Midbrain (tissue), 1 donor: ENCODE results near the gene FIGNL1.

Experiments
- DNase-seq: peaks from one replicate; lab custom pipeline; 2025; lab: John Stamatoyannopoulos, UW

FIGNL1 gene

GRCh38 chr7:50428911-50429310 lies 21.2 kb downstream of the FIGNL1 start:
- no peak for DNase-seq

DNA sequence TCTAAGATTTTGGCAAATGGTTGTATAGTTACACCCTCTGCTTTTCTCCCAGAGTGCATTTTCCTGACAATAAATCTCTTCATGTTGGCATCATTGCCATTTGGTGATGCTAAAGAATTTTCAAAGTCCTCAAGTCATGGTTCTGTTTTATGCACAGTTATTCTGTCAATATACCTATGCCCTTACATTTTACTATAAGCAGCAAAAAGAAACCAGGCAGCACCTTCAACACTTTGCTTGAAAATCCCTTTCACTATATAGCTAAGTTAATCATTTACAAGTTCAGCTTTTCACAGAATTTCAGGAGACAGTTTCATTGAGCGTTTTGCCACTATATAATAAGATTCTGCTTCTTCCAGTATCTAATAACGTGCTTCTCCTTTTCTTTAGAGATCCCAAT lies 22.6 kb downstream of the FIGNL1 start:
- no peak for DNase-seq

DNA sequence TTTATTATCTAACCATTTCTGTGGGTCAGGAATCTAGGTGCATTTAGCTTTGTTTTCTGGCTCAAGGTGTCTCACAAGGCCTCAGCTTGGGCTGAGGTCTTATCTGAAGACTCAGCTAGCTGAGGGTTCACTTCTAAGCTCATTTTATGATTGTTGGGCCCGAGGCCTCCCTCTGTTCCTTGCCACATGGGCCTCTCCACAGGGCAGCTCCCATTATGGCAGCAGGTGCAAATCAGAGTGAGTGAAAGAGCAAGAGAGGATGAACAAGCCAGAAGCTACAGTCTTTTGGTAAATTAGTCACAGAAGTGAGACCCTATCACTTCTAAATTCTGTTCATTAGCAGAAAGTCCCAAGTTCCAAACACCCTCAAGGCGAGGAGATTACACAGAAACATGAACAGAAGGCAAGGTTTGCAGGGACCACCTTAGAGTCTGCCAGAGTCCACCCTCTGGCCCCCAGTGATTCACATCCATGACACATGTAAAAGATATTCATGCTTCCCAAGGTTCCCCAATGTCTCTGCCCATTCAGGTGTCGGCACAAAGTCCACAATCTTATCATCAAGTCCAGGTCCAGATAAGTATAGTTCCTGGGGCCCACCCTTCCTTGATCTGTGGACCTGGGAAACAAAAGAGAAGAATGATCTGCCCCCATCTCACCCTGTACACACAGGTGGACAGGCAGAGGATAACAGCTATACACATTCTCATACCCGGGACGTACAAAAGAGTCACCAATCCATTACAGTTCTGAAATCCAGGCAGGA lies 23.7 kb downstream of the FIGNL1 start:
- no peak for DNase-seq

- DNase-seq: no peak
Measured at GRCh38 chr7:50425318-50425717, 24.8 kb downstream of the FIGNL1 start.

DNA sequence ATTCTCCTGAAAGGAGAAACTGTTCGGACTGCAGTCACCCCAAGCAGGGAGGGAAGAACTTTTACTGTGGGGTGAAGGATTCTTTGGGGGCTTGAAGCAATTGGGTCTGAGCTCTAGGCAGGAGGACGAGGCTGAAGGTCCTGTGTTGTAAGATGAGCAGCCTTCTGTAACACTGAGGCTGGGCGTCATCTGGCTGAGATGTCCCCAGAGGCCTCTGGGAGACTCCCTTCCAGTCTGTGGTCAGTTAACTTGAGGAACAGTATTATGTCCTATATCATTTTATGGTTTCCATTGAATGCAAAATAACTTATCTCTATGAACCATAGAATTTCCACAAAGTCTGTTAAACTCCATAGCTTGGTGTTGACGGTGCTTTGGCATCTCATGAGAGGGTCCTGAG lies 26.3 kb downstream of the FIGNL1 start:
- no peak for DNase-seq

DNA sequence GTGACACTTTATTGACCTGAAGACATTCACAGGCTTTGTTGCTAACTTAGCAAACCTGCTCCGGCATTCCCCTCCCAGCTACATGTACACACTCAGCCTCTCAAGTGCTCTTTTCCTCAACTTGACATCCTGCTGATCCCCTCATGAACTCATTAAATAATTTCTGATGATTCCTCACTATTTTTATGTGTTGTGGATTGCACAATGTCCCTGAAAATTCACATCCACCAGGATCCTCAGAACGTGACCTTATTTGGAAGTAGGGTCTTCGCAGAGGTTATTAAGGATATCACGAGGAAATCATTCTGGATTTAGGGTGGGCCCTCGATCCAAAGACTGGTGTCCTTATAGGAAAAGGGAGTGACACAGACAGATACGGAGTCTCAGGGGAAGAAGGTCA lies 27.3 kb downstream of the FIGNL1 start:
- DNase-seq: no peak

DNA sequence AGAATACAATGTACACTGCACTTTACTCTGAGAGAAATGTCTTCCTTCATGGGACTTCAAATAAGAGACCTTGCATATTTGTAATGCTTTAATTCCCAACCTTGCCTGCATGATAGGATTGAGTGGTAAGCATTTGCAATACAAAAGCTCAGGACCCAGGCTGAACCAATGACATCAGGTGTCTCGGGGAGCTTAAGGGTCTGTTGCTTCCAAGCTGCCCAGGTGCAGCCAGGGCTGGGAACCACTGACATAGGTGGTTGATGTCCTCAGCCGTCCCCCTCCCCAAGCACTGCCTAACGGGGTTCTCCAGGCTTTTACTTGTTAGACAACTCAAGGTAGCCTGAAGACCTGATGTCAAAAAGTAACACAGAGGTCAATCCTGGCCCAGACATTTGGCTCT lies 29.1 kb downstream of the FIGNL1 start:
- DNase-seq: no peak

DNA sequence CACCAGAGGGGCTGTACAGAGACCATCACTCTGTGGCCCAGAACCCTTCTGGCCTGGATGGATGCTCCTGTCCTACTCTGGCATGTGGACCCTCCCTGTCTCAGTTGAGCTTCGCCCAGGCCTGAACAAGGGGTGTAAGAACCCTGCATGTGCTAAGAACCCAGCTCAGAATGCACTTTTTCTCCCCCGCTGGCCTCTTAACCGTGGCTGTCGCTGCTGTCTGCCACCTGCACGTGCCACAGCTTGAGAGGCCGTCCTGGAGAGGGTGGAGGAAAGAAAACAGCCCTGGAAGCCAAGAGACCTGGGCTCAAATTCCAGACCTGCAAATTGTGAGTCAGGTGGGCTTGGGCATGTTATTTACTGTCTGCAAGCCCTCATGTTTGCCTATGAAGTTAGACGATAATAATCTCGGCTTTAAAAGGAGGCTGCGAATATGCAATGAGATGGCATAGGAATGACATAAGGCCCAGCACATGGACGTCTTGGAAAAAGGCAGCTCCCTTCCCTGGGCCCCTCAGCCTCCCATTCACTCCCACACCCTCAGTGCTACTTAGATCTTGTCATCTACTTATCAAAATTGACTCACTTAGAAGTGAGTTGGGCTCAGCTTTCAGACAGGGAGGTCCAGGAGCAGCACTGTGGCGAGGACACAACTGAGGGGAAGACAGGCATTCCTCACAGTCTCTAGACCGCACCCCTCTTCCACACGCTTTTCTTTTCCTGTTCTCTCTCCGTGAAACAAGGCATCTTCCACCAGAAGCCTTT lies 31.4 kb downstream of the FIGNL1 start:
- DNase-seq: no peak

DNA sequence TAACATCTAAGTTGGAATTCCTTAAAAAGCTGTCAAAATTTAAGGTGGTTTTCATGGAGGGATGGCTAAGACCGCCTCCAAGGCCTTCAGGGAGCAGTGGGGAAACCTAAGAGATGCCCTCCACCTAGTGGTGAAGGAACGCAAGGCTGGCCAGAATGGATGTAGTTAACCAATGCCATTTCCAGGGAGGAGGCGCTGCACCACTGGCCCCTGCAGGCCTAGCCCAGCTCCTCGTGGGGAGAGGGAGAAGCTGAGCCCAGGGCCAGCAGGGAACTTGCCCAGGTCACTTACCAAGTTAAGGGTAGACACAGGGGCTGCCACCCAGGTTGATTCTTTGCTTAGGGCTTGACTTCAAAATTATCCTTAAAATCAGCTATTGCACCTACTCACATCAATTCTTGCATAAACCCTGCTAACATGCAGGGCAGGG lies 32.0 kb downstream of the FIGNL1 start:
- DNase-seq: peak; percentile 53

GRCh38 chr7:50416527-50417182 lies 33.5 kb downstream of the FIGNL1 start:
- peak; percentile 7 for DNase-seq

GRCh38 chr7:50415844-50416364 lies 34.2 kb downstream of the FIGNL1 start:
- DNase-seq: no peak

GRCh38 chr7:50413561-50413960 lies 36.6 kb downstream of the FIGNL1 start:
- DNase-seq: no peak

GRCh38 chr7:50412973-50413372 lies 37.2 kb downstream of the FIGNL1 start:
- no peak for DNase-seq

DNA sequence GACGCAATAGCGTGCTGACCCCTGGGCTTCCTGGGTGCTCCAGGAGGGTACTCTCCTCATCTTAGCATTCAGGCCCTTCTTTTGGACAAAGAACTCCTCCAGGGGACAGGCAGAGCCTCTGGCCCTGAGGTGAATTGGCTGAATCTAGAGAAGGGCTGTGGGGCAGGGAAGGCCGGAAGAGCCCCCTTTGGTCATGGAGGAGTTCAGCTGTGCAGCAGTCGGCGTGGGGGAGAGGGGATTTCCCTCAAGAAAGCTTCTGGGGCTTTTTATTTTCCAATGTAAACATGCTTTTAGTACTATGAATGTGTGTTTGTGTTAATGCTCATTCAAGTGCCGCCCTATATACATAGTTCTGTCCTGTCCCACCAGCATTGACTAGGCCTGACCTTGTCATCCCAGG lies 38.8 kb downstream of the FIGNL1 start:
- no peak for DNase-seq

DNA sequence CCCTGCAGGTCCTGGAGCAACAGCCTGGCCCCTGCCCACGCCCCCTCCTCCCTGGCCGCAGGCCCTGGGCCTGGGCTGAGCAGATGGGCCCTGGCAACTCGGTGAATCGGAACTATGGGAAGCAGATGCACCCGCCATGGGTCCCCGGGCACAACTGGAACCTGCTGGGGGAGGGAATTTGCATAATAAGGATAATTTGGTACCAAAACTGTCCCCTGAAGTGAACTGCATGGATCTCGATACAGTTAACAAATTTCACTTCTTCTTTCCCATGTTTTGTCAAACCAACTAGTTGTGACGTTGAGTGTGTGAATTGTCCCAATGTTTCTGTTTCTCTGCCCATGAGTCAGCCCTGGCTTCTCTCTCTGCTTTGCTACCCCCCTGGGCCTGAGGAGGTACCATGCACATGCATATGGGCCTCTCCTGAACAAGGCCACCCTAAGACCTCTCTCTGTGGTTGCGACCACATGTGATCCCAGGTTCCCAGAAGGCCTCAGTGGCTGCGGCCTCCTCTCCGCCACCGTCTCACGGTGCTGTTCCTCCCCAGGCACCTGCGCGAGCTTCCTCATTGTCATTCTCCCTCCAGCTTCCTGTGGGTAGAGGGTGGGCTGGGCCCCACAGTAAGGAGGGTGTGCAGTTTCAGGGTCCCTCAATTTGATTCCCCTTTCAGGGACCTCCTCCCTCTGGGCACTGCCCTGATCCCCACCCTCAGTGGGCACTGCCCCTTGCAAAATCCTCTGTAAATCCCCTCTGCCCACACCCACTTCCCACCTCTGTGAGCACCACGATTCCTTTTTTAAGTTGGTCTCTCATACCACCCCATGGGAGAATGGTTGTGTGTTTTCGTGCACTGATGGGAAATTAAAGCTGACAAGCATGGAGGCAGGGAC lies 40.0 kb downstream of the FIGNL1 start:
- no peak for DNase-seq

- no peak for DNase-seq
Measured at GRCh38 chr7:50406935-50407334, 43.2 kb downstream of the FIGNL1 start.

GRCh38 chr7:50405221-50405620 lies 44.9 kb downstream of the FIGNL1 start:
- DNase-seq: no peak

DNA sequence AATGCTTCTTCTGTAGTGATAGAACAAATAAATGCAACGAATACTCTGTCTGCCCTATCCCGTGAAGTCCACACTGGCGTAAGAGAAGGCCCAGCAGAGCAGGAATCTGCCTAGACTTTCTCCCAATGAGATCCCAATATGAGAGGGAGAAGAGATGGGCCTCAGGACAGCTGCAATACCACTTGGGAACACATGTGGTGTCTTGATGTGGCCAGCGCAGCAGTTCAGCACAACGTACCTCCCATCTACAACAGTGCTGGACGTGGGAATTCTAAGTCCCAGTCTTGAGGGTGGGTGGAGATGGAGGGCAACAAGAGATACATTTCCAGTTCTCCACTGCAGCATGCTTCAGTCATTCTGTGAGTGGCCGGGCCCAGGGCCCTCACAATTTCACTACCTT lies 45.8 kb downstream of the FIGNL1 start:
- no peak for DNase-seq

DNA sequence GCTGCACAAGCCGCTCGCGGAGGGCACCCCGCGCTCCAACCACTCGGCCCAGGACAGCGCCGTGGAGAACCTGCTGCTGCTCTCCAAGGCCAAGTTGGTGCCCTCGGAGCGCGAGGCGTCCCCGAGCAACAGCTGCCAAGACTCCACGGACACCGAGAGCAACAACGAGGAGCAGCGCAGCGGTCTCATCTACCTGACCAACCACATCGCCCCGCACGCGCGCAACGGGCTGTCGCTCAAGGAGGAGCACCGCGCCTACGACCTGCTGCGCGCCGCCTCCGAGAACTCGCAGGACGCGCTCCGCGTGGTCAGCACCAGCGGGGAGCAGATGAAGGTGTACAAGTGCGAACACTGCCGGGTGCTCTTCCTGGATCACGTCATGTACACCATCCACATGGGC lies 50.0 kb downstream of the FIGNL1 start:
- DNase-seq: no peak

- DNase-seq: no peak
Measured at GRCh38 chr7:50399635-50400034, 50.5 kb downstream of the FIGNL1 start.

GRCh38 chr7:50399206-50399605 lies 50.9 kb downstream of the FIGNL1 start:
- DNase-seq: no peak

- no peak for DNase-seq
Measured at GRCh38 chr7:50397971-50398324, 52.2 kb downstream of the FIGNL1 start.
